Measurements from ENCODE around the gene TSPY2.
"Not testable (repeated sequence)": the region's sequence is repeated elsewhere in the genome, so short reads cannot be mapped to it uniquely, and the experiment has no call there.

TSPY2 gene

GRCh38 chrY:6245923-6246322, at the start of gene TSPY2:
TSS of gene TSPY2 (plus strand) at chrY:6246223. CDS start at chrY:6246269, 46 bp downstream.
- not testable (repeated sequence) for H3K9ac ChIP-seq (ENCODE audit: low read depth, low read length); H3K36me3 ChIP-seq (ENCODE audit: insufficient read depth, low read length); H3K9me3 ChIP-seq (ENCODE audit: control insufficient read depth, insufficient read depth, low read length); H3K4me1 ChIP-seq (ENCODE audit: insufficient read depth, low read length)

DNA sequence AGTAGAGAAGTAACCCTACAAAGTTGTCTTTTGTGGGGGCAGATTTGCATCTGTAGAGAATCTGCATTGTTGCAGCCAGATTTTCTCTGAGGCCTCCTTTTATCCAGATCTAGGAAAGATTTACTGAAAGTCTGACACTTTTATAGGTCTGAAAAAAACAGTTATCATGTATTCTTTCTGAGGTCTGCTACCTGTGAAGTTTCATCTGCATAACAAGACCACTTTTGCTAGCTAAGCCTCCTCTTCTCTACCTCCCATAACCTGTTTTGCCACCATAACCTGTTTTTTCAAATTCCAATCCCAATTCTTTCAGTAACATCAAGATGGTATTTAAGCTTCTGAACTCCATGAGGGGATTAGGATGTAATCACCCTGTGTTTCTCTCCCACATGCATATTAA, 36.5 kb upstream of the TSPY2 start:
- H3K36me3 ChIP-seq (ENCODE audit: insufficient read depth, low read length); H3K9me3 ChIP-seq (ENCODE audit: control insufficient read depth, insufficient read depth, low read length): not testable (repeated sequence)

GRCh38 chrY:6217045-6217444, 29.0 kb upstream of the TSPY2 start:
- not testable (repeated sequence) for H3K9ac ChIP-seq (ENCODE audit: low read depth, low read length); H3K9me3 ChIP-seq (ENCODE audit: control insufficient read depth, insufficient read depth, low read length); H3K36me3 ChIP-seq (ENCODE audit: insufficient read depth, low read length); H3K4me1 ChIP-seq (ENCODE audit: insufficient read depth, low read length)

More for the DNA sequence above, 36.5 kb upstream of the TSPY2 start:
- not testable (repeated sequence) for H3K4me1 ChIP-seq (ENCODE audit: insufficient read depth, low read length); H3K9ac ChIP-seq (ENCODE audit: low read depth, low read length)

GRCh38 chrY:6269839-6270238, 23.8 kb downstream of the TSPY2 start:
- H3K9ac ChIP-seq (ENCODE audit: low read depth, low read length); H3K9me3 ChIP-seq (ENCODE audit: control insufficient read depth, insufficient read depth, low read length); H3K36me3 ChIP-seq (ENCODE audit: insufficient read depth, low read length); H3K4me1 ChIP-seq (ENCODE audit: insufficient read depth, low read length): not testable (repeated sequence)
